Mesendoderm (in vitro differentiated cells): ENCODE data around the gene PDE6B.
"Not testable (repeated sequence)": the region's sequence is repeated elsewhere in the genome, so short reads cannot be mapped to it uniquely, and the experiment has no call there.

Experiments used
- DNase-seq: peaks from one replicate; pipeline ENCODE4 v3.0.0; 2013
- H2AK5ac ChIP-seq: 2 replicates; pipeline ENCODE4 v1.6.1; 2013; ENCODE audit warnings: low read length, inconsistent platforms
- H2BK120ac ChIP-seq: 2 replicates; pipeline ENCODE4 v1.6.1; 2013; ENCODE audit warnings: low read depth, mild to moderate bottlenecking, low read length, moderate library complexity, mixed read lengths
- H2BK15ac ChIP-seq: replicated peaks from 2 replicates; pipeline ENCODE4 v1.6.1; 2013; ENCODE audit warnings: low read depth, mild to moderate bottlenecking, moderate library complexity
- H2BK5ac ChIP-seq: 2 replicates; pipeline ENCODE4 v1.6.1; 2013; ENCODE audit warnings: low read length, inconsistent platforms
- H3K18ac ChIP-seq: 2 replicates; pipeline ENCODE4 v1.6.1; 2013; ENCODE audit warnings: mild to moderate bottlenecking, low read length, mixed read lengths
- H3K23ac ChIP-seq: one replicate; pipeline ENCODE4 v1.6.1; 2013; ENCODE audit warnings: low read length
- H3K27ac ChIP-seq: 2 replicates; pipeline ENCODE4 v1.5.1; 2013; ENCODE audit warnings: low read depth, mild to moderate bottlenecking, inconsistent platforms, low read length, moderate library complexity
- H3K27me3 ChIP-seq: 2 replicates; pipeline ENCODE4 v1.6.1; 2013; ENCODE audit warnings: low read length, control low read depth, mild to moderate bottlenecking, inconsistent platforms; ENCODE audit not compliant: insufficient read depth, poor library complexity
- H3K36me3 ChIP-seq: 2 replicates; pipeline ENCODE4 v1.6.1; 2013; ENCODE audit warnings: low read length, inconsistent platforms; ENCODE audit not compliant: control insufficient read depth, insufficient read depth
- H3K4ac ChIP-seq: one replicate; pipeline ENCODE4 v1.6.1; 2013; ENCODE audit warnings: low read depth, mild to moderate bottlenecking, low read length, moderate library complexity
- H3K4me1 ChIP-seq: 2 replicates; pipeline ENCODE4 v1.6.1; 2013; ENCODE audit warnings: low read depth, low read length, inconsistent platforms; ENCODE audit not compliant: control insufficient read depth
- H3K4me2 ChIP-seq: 2 replicates; pipeline ENCODE4 v1.6.1; 2013; ENCODE audit warnings: low read length
- H3K4me3 ChIP-seq: 2 replicates; pipeline ENCODE4 v1.5.1; 2013; ENCODE audit warnings: mild to moderate bottlenecking, low read length
- H3K56ac ChIP-seq: one replicate; pipeline ENCODE4 v1.6.1; 2013; ENCODE audit warnings: low read length
- H3K79me1 ChIP-seq: 2 replicates; pipeline ENCODE4 v1.6.1; 2013; ENCODE audit warnings: low read length, inconsistent platforms
- H3K79me2 ChIP-seq: 2 replicates; pipeline ENCODE4 v1.6.1; 2013; ENCODE audit warnings: mild to moderate bottlenecking, low read length; ENCODE audit not compliant: control insufficient read depth, insufficient read depth
- H3K9ac ChIP-seq: 2 replicates; pipeline ENCODE4 v1.6.1; 2013; ENCODE audit warnings: low read length, inconsistent platforms
- H4K5ac ChIP-seq: one replicate; pipeline ENCODE4 v1.6.1; 2013; ENCODE audit warnings: low read length
- H4K8ac ChIP-seq: one replicate; pipeline ENCODE4 v1.6.1; 2013; ENCODE audit warnings: low read depth, mild to moderate bottlenecking, control low read depth, low read length, moderate library complexity
- WGBS: extraction: QIAGEN DNeasy Blood & Tissue Kit; methylation state at CpG from one replicate; pipeline ENCODE4 v1.1.7; 2013; ENCODE audit warnings: low lambda C conversion rate, missing lambda C conversion rate; ENCODE audit not compliant: insufficient coverage; ENCODE audit errors: extremely low coverage; 5-methylcytosine and 5-hydroxymethylcytosine counted together

The PDE6B gene

DNA sequence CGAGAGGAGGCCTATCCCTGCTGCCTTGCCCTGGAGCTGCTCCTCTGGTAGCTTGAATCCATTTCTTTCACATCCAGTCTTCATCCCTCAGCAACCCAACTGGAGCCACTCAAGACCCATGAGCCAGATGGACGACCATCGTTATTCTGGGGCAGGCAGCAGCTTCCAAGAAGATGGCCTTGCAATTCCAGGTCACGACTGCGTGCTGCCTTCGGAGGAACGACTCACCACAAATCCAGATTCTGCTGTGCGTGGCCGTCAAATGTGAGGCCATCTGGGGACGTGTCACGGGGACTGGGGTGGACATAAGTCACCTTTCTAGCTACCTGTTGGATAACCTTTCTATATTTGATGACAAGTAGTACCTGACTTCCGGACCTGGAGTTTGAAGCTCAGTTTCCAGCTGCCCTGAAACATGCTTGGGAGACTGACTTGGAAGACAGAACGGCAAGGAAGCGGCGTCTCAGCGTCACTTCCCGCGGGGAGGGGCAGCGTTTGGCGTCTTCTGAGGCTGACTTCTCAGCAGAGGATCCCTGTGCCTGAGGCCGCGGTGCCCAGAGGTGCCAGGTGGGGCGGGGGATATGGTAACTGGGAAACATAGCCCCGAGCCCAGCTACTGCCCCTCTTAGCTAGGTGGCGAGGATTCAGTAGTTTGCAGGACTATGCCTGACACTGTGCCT lies 37.6 kb upstream of the PDE6B start:
- no peak overlapping the region for H2AK5ac ChIP-seq
- H3K56ac ChIP-seq, result no peak overlapping the region
- H2BK5ac ChIP-seq, result no peak overlapping the region
- H2BK15ac ChIP-seq, result no peak overlapping the region
- no peaks in the 10 kb centered on the region for H3K27me3 ChIP-seq
- no peaks in the 10 kb centered on the region for H3K79me1 ChIP-seq
- no peak overlapping the region for H3K4ac ChIP-seq
- no peaks in the 10 kb centered on the region for H3K79me2 ChIP-seq
- no peak overlapping the region for H3K9ac ChIP-seq
- H4K8ac ChIP-seq, result no peak overlapping the region
- H3K4me2 ChIP-seq, result no peak overlapping the region
- no peak overlapping the region for H3K27ac ChIP-seq
- no CpG with 5 or more reads among the region's 25 CpGs for WGBS
- H3K4me1 ChIP-seq, result no peaks in the 10 kb centered on the region
- no peak overlapping the region for H3K18ac ChIP-seq
- H2BK120ac ChIP-seq, result no peak overlapping the region
- H3K4me3 ChIP-seq, result no peak overlapping the region
- DNase-seq, result no peak
- no peak overlapping the region for H3K23ac ChIP-seq
- H4K5ac ChIP-seq, result no peak overlapping the region
- H3K36me3 ChIP-seq, result no peaks in the 10 kb centered on the region

DNA sequence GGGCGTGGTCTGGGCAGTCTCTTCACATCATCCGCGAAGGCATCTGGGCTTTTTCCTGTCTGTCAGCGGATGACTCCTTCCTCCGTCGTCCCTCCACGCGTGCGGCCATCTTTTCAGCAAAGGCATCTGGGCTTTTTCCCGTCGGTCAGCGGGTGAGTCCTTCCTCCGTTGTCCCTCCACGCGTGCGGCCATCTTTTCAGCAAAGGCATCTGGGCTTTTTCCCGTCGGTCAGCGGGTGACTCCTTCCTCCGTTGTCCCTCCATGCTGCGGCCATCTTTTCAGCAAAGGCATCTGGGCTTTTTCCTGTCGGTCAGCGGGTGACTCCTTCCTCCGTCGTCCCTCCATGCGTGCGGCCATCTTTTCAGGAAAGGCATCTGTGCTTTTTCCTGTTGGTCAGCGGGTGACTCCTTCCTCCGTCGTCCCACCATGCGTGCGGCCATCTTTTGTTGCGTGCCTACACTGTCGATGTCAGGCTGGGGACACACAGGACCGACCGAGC lies 37.0 kb upstream of the PDE6B start:
- Histone ChIP-seq H3K79me2 (no peaks in the 10 kb centered on the region), H3K56ac (no peak overlapping the region), H3K27ac (no peak overlapping the region), H3K18ac (no peak overlapping the region), H2AK5ac (no peak overlapping the region), H3K4me2 (no peak overlapping the region), H2BK15ac (no peak overlapping the region), H4K5ac (no peak overlapping the region), H3K27me3 (no peaks in the 10 kb centered on the region), H3K9ac (no peak overlapping the region), H4K8ac (no peak overlapping the region), H3K4ac (no peak overlapping the region), H3K4me3 (no peak overlapping the region), H3K4me1 (no peaks in the 10 kb centered on the region), H3K23ac (no peak overlapping the region), H2BK5ac (no peak overlapping the region), H3K36me3 (no peaks in the 10 kb centered on the region), H2BK120ac (no peak overlapping the region), H3K79me1 (no peaks in the 10 kb centered on the region)
- DNase-seq, result no peak
- WGBS, result no CpG with 5 or more reads among the region's 36 CpGs

DNA sequence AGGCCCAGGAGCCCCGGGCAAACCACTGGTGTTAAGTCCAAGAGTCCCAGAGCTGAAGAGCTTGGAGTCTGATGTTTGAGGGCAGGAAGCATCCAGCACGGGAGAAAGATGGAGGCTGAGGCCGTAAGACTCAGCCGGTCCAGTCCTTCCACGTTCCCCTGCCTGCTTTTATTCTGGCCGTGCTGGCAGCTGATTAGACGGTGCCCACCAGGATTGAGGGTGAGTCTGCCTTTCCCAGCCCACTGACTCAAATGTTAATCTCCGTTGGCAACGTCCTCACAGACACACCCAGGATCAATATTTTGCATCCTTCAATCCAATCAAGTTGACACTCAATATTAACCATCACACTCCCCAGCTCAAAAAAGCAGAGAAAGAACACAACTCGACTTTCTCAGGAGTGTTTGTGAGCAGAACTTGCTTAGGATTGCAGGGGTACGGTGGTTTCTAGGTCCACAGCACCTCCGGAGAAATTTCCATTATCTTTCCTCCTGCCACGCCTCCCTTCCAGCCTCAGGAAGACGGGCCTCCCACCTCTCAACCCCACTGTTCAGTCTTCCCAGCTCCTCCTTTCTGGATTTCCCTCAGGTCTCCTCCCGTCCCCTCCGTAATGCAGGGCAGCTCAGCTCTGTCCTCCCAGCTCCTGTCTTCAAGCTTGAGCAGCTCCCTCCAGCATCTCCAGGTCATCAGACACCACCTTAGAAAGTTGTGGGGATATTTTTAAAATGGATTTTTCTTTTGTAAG lies 36.0 kb upstream of the PDE6B start:
- H3K79me1 ChIP-seq, result no peaks in the 10 kb centered on the region
- H3K27ac ChIP-seq, result no peak overlapping the region
- H2AK5ac ChIP-seq, result no peak overlapping the region
- H3K4me2 ChIP-seq, result no peak overlapping the region
- no peak overlapping the region for H2BK5ac ChIP-seq
- no peak overlapping the region for H2BK120ac ChIP-seq
- H3K4ac ChIP-seq, result no peak overlapping the region
- H3K23ac ChIP-seq, result no peak overlapping the region
- no peak overlapping the region for H4K5ac ChIP-seq
- no peak overlapping the region for H3K56ac ChIP-seq
- WGBS, result no CpG with 5 or more reads among the region's 16 CpGs
- no peak overlapping the region for H4K8ac ChIP-seq
- H3K18ac ChIP-seq, result no peak overlapping the region
- no peak overlapping the region for H2BK15ac ChIP-seq
- no peak overlapping the region for H3K4me3 ChIP-seq
- no peaks in the 10 kb centered on the region for H3K36me3 ChIP-seq
- no peak overlapping the region for H3K9ac ChIP-seq
- no peaks in the 10 kb centered on the region for H3K79me2 ChIP-seq
- DNase-seq, result no peak
- H3K4me1 ChIP-seq, result no peaks in the 10 kb centered on the region
- no peaks in the 10 kb centered on the region for H3K27me3 ChIP-seq

DNA sequence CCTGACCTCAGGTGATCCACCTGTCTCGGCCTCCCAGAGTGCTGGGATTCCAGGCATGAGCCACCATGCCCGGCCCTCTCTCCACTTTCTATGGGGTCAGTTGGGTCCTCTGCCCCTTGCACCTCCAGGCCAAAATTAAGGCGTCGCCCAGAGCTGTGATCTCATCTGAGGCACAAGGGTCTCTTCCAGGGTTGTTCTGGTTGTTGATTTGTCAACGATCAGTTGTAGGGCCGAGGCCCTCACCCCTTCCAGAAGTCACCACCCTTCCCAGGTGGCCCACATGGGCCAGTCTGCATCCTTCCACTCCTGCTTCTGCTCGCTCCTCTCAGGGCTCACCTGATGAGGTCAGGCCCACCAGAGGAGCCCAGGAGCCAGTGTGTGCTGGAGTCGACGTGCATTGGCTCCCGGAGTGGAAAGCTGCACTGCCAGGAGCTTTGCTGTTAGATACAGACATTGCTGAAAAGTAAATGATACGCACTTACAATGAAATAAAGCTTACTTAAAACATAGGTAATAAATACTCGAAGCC lies 35.0 kb upstream of the PDE6B start:
- Histone ChIP-seq H3K36me3 (no peaks in the 10 kb centered on the region), H2BK5ac (no peak overlapping the region), H2AK5ac (no peak overlapping the region), H3K4ac (no peak overlapping the region), H4K8ac (no peak overlapping the region), H2BK120ac (no peak overlapping the region), H3K79me1 (no peaks in the 10 kb centered on the region), H3K79me2 (no peaks in the 10 kb centered on the region), H4K5ac (no peak overlapping the region), H3K4me3 (no peak overlapping the region), H3K4me2 (no peak overlapping the region), H3K56ac (no peak overlapping the region), H3K23ac (no peak overlapping the region), H2BK15ac (no peak overlapping the region), H3K4me1 (no peaks in the 10 kb centered on the region), H3K18ac (no peak overlapping the region), H3K9ac (no peak overlapping the region), H3K27ac (no peak overlapping the region), H3K27me3 (no peaks in the 10 kb centered on the region)
- no CpG with 5 or more reads among the region's 12 CpGs for WGBS
- no peak for DNase-seq

- not testable (repeated sequence) for H2BK5ac ChIP-seq, H3K4me2 ChIP-seq, H3K4me3 ChIP-seq, H2BK120ac ChIP-seq, H4K5ac ChIP-seq, H3K4me1 ChIP-seq, H3K79me1 ChIP-seq, H3K56ac ChIP-seq, H2BK15ac ChIP-seq, H3K23ac ChIP-seq, H3K36me3 ChIP-seq, H3K79me2 ChIP-seq, H3K4ac ChIP-seq, DNase-seq, H3K9ac ChIP-seq, H3K27me3 ChIP-seq, H4K8ac ChIP-seq, H3K18ac ChIP-seq, H3K27ac ChIP-seq, H2AK5ac ChIP-seq
- no CpG with 5 or more reads among the region's 13 CpGs for WGBS
Measured at GRCh38 chr4:592178-592577, 33.2 kb upstream of the PDE6B start.
